Endothelial cell of hepatic sinusoid (primary cell): Measurements from ENCODE around the gene ARL5C.

Experiments
- in situ Hi-C: cut with HindIII; loops from 2 replicates; pipeline ENCODE4 v1.10.0; 2017; ENCODE audit warnings: low sequenced_read_pairs

The ARL5C gene, protein sequence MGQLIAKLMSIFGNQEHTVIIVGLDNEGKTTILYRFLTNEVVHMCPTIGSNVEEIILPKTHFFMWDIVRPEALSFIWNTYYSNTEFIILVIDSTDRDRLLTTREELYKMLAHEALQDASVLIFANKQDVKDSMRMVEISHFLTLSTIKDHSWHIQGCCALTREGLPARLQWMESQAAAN

GRCh38 chr17:39165841-39166349, at the start of gene ARL5C:
TSS of gene ARL5C (minus strand) at chr17:39166161. CDS start at chr17:39165760, 401 bp downstream.
- in situ Hi-C loops = no loop called here

DNA sequence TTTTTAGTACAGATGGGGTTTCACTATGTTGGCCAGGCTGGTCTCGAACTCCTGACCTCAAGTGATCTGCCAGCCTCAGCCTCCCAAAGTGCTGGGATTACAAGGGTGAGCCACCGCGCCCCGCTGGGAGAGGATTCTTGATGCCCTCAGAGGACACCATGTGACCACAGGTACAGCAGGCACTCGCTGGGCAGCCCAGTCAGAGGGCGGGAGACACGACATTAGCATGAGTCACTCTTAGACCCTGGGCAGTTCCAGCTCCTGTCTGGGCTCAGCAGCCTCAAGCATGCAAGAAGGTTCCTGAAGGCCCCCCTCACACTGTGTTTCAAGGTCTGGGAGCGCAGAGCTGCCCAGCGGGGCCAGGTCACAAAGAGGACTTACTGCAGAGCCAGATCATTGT, 47.9 kb upstream of the ARL5C start:
- in situ Hi-C loops = no loop called here

- in situ Hi-C loops = no loop called here
Observed at GRCh38 chr17:39212841-39213480, 47.0 kb upstream of the ARL5C start.

- in situ Hi-C loops = no loop called here
Observed at GRCh38 chr17:39212195-39212810, 46.3 kb upstream of the ARL5C start.

DNA sequence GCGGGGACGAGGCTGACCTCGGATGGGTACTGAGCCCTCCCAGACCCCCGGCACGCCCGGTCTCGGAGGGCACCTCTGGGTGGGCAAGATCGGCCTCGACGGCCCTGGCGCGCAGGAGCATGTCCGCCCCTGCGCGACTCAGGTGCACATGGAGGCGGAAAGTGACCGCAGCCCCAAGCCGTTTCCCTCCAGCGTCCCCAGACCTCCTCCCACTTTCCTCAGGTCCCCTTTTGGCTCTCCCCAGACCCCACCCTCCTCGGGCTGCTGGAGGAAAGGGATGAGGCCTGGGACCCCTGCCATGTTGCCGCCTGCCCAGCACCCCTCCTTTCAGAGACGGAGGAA, 44.1 kb upstream of the ARL5C start:
- in situ Hi-C loops = no loop called here

GRCh38 chr17:39209317-39210092, 43.5 kb upstream of the ARL5C start:
- in situ Hi-C loops = no loop called here

DNA sequence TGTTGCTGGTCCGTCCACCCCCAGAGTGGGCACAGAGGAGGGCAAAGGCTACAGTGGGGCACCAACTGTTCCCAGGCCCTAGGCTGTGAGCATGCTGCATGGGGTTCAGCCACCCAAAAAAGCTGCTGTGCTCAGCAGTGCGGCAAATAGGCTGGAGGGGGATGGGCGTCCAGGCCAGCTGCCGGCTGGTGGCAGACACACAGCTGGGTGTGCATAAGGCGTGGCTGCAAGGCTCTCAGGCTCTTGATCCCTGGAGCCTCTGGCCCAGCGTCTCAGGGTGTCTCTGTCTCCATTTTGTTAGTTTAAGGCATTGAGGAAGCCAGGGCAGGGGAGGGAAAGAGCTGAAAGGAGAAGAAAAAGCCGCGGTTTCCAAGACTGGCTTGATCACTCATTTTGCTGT, 42.9 kb upstream of the ARL5C start:
- in situ Hi-C loops = no loop called here

- in situ Hi-C loops = no loop called here
Observed at GRCh38 chr17:39208136-39208535, 42.2 kb upstream of the ARL5C start.

DNA sequence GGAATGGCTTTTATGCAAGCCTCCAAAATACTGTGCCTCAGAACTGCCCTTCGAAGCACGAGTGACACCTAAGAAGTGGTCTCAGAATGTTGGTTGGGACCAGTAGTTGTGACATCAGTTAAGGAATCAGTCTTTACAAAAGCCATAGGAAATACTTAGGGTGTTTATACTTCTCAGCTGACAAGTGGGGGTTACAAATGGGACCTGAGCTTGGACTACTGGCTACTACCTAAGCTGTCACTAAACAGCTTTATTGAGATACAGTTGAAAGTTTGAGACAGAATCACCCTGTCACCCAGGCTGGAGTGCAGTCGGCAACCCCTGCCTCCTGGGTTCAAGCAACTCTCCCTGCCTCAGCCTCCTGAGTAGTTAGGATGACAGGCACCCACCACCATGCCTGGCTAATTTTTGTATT, 39.2 kb upstream of the ARL5C start:
- in situ Hi-C loops = no loop called here

DNA sequence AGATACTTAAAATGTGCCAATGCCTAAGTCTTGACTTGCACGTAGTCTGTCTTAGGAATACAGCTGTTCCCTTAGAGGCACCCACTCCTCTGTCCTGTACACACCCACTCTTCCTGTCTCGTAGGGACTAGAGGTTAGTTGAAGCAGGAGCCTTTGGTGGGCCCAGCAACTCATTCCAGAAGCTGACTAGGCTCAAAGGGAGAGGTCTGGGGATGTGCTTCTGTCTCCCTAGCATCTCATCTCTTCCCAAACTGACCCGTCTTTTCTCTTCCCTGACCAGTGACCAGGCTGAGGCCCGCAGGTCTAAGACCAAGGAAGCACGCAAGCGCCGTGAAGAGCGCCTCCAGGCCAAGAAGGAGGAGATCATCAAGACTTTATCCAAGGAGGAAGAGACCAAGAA, 38.3 kb upstream of the ARL5C start:
- in situ Hi-C loops = no loop called here

DNA sequence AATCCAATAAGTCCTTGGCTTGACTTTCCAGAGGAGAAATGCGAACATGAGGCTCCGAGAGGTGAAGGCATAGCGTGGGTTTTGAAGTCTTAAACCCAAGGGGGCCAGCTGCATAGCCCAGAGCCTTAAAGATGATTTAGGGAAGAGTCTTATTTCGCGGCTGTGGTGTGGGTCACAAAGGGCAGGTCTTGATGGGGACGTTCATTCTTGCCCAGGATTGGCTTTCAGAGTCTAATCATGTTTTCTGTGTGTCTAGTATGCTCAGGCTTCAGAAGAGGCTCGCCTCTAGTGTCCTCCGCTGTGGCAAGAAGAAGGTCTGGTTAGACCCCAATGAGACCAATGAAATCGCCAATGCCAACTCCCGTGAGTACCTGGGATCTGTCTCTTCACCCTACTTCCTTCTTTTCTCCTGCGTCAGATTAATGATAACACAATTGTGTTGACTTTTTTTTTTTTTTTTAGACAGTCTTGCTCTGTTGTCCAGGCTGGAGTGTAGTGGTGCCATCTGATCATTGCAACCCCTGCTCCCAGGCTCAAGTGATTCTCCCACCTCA, 35.1 kb upstream of the ARL5C start:
- in situ Hi-C loops = no loop called here

GRCh38 chr17:39200070-39200879, 34.3 kb upstream of the ARL5C start, which contains the start of gene RPL19:
TSS of gene RPL19 (plus strand) at chr17:39200283. CDS start at chr17:39200345, 62 bp downstream.
- in situ Hi-C loops = no loop called here

DNA sequence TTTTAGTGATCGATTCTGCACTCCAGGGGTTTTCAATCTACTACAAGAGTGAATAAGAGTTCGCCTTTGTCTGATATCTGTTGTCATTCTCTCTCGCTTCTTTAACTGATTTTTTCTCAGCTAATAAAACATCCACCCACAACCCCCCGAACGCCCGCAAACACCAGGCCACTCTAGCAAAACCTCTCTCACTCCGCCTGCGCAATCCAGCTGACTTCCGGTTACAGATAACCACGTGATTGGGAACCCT, 33.8 kb upstream of the ARL5C start:
- in situ Hi-C loops = loop anchor here (5.0 to 25.0 kb wide), 2 partner anchors 48 to 137 kb away; no protein-coding TSS in a partner anchor

DNA sequence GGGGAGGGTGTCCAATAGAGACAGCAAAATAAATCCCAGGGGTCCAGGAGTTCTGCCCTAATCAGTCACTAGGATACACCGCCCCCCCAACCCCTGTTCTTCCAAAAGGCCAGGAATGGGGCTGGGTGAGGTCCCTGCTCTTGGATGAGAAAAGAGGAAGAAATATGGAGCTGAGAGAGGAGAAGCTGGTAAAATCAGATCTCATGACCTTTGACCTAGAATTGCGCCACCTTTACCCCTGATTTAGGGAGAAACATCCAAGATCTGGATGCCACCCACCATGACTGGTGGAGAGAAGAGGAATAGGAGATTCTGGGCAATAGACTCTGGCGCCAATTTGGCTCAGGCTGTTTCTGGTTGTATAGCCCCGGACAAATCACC, 32.2 kb upstream of the ARL5C start:
- in situ Hi-C loops = loop anchor here (5.0 to 25.0 kb wide), 2 partner anchors 49 to 136 kb away; no protein-coding TSS in a partner anchor

DNA sequence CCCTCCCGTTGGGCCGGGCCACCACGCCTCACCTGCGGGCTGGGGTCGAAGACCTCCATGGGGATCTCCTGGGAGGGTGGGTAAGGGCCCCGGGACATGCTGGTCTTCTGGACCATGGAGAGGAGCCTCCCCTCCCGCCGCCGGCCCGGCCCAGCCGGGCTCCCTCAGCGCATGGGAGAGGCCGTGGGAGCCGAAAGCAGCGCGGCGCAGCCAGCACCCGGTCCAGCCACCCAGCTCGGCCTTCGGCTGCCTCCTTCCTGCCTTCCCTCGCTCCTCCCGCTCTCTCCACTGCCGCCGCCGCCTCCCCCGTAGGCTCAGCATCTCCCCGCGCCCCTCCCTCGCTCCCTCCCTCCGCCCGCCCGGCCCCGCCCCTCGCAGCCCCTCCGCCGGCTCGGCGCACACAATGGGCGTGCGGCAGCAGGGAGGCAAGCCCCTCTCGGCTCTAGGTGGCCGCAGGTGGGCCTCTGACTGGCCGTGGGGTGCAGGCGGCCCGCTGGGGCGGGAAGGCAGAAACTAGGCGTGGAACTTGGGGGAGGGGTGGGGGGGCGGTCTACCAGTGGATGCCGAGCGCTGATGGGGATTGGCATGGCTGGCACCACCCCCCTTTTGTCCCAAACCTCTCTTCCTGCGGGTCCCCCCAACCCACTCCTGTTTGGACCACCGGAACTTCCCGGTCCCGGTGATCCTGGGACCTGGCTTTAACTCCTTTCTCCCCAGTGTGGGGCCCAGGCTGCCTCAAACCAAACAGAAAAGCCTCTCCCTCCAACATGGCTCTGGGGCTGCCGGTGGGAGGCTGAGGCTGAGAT, 31.6 kb upstream of the ARL5C start, which contains the start of gene CACNB1:
CACNB1 (minus strand) TSS at position 290 of the 806 bp plus-strand sequence; CDS start at position 116, 174 bp downstream.
- in situ Hi-C loops = loop anchor here (5.0 to 25.0 kb wide), 2 partner anchors 50 to 135 kb away; no protein-coding TSS in a partner anchor

DNA sequence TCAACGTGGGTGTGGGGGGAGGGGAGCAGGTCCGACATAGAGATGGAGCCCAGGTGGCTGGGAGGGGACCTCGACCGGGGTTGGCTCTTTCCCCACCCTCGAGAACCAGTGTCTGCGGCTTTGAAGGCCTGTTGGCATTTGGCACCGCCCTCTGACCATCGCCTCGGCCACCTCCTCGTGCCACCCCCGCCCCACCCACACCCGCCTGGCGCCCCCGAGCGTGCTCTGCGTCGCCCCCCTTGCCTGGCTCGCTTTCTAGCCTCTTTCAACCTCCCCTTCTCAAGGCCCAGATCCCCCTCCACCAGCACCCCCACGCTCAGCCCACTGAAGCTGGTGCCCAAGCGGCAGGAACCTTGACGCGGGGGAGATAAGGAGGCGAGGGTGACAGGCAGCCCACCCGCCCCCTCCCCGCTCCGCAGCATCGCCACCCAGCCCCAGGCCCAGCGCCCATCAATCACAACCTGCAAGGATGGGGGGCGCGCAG, 30.9 kb upstream of the ARL5C start:
- in situ Hi-C loops = loop anchor here (5.0 to 25.0 kb wide), 2 partner anchors 50 to 135 kb away; no protein-coding TSS in a partner anchor

DNA sequence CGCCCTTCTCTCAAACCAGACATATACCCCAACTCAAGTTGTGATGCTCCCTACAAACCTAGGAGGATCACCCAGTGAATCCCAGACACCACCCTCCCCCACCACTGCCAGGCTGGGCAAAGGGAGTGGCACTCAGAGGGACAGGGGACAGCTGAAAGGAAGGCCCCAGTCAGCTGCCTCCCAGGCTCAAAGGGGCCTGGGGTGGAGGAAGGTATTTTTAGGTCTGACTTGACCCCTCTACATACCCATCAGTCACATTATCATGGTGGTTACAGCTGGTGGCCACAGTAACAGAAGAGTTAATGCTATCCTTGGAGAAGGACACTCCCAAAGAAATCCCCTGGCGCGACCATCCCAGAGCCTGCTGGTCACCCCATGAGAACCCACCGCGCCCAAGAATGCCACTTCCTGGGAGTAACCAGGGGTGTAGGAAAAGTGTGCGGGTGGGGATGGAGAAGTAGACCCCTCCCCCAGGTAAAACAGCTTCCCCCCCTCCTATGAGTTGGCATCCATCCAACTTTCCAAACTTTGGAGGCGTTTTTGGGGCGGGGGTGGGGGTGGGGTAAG, 30.4 kb upstream of the ARL5C start:
- in situ Hi-C loops = loop anchor here (5.0 to 25.0 kb wide), 2 partner anchors 51 to 134 kb away; no protein-coding TSS in a partner anchor

- in situ Hi-C loops = loop anchor here (5.0 to 25.0 kb wide), 2 partner anchors 52 to 133 kb away; no protein-coding TSS in a partner anchor
Observed at GRCh38 chr17:39195568-39196160, 29.7 kb upstream of the ARL5C start.
